A673 (cell line): ENCODE results near the gene ORAI1. TPM values are rescaled to one million over a fixed set of nuclear protein-coding genes. Genes with fewer than 3 reads are reported as not detected.

Source experiments
- BruUV-seq: library from RNA; stranded (reverse); fragments of 400-500 nt; replicated peaks from 2 replicates; lab custom pipeline; 2021; lab: Mats Ljungman, UMichigan
- CTCF ChIA-PET: fragments of 300-600 bp; sonication (Branson Sonifier 250); formaldehyde crosslinking; loops from one replicate; lab custom pipeline; 2022; ENCODE audit warnings: antibody characterized with exemption; lab: Charles Lee
- POLR2A ChIA-PET: fragments of 300-600 bp; sonication (Branson Sonifier 250); formaldehyde crosslinking; loops from one replicate; lab custom pipeline; 2022; ENCODE audit warnings: antibody characterized with exemption; ENCODE audit not compliant: low non-redundant PET; lab: Charles Lee
- DNase-seq: peaks from one replicate; pipeline ENCODE4 v3.0.0-alpha.2; 2015; ENCODE audit warnings: low spot score
- H3K27ac ChIP-seq: fragments of 200-600 bp; sonication (generic); 2 replicates; pipeline ENCODE4 v1.5.1; 2016; ENCODE audit warnings: mixed run types, low read depth, mild to moderate bottlenecking, mixed read lengths, antibody characterized with exemption, low read length; ENCODE audit not compliant: poor library complexity, severe bottlenecking
- H3K27me3 ChIP-seq: fragments of 200-600 bp; sonication (generic); replicated peaks from 2 replicates; pipeline ENCODE4 v1.6.1; 2017; ENCODE audit warnings: mixed run types, low read depth, mild to moderate bottlenecking, mixed read lengths, antibody characterized with exemption, low read length; ENCODE audit not compliant: insufficient read depth, poor library complexity
- H3K36me3 ChIP-seq: fragments of 200-600 bp; sonication (generic); 2 replicates; pipeline ENCODE4 v1.6.1; 2016; ENCODE audit warnings: mixed run types, mild to moderate bottlenecking, mixed read lengths, antibody characterized with exemption, low read length; ENCODE audit not compliant: insufficient read depth, poor library complexity, severe bottlenecking
- H3K4me1 ChIP-seq: fragments of 200-600 bp; sonication (generic); 2 replicates; pipeline ENCODE4 v1.6.1; 2017; ENCODE audit warnings: mixed run types, mild to moderate bottlenecking, mixed read lengths, antibody characterized with exemption, low read length; ENCODE audit not compliant: insufficient read depth, poor library complexity, severe bottlenecking
- H3K4me3 ChIP-seq: fragments of 200-600 bp; sonication (generic); 2 replicates; pipeline ENCODE4 v1.5.1; 2016; ENCODE audit warnings: low read depth, mixed run types, mild to moderate bottlenecking, mixed read lengths, low read length; ENCODE audit not compliant: poor library complexity, severe bottlenecking
- H3K9me3 ChIP-seq: fragments of 200-600 bp; sonication (generic); 2 replicates; pipeline ENCODE4 v1.6.1; 2016; ENCODE audit warnings: mixed run types, low read depth, mild to moderate bottlenecking, mixed read lengths, antibody characterized with exemption, low read length; ENCODE audit not compliant: poor library complexity, severe bottlenecking
- EZH2 ChIP-seq: fragments of 200-600 bp; sonication (generic); IDR thresholded peaks from 2 replicates; pipeline ENCODE4 v1.6.1; 2017; ENCODE audit warnings: borderline replicate concordance, low read depth, mild to moderate bottlenecking, mixed read lengths, antibody characterized with exemption, low read length; ENCODE audit not compliant: poor library complexity, severe bottlenecking
- intact Hi-C: fragments of 100-400 bp; cut with micrococcal nuclease; formaldehyde crosslinking; loops from one replicate; pipeline ENCODE4 v1.10.0; 2022; ENCODE audit not compliant: unreplicated experiment
- total RNA-seq: library from RNA; stranded (reverse); gene quantifications from 2 replicates; pipeline ENCODE4 v1.2.3, GENCODE V29; 2021
- TF ChIP-seq, protein P1 (sequence below): fragments of 300-800, 200-600 bp; sonication (generic); conservative IDR thresholded peaks from 2 replicates; pipeline ENCODE4 v1.5.1; 2017; ENCODE audit warnings: low read depth, mild to moderate bottlenecking, antibody characterized with exemption, low read length, moderate library complexity, mixed read lengths

Gene ORAI1
- total RNA-seq, 1 experiment from 2014 or later: 28.2 TPM

GRCh38 chr12:121641343-121641630 lies 15.0 kb downstream of the ORAI1 start:
- intact Hi-C loops: no loop called here
- TSS peak; percentile 34 for BruUV-seq
- no peaks in the 10 kb centered on the region for H3K9me3 ChIP-seq
- H3K27ac ChIP-seq: no peak overlapping the region
- DNase-seq: no peak
- no peaks in the 10 kb centered on the region for H3K4me1 ChIP-seq
- H3K4me3 ChIP-seq: no peak overlapping the region
- no peaks in the 10 kb centered on the region for H3K36me3 ChIP-seq
- H3K27me3 ChIP-seq: no peaks in the 10 kb centered on the region
- ChIA-PET CTCF (no interaction called here), POLR2A (no interaction called here)
- no peak for TF ChIP-seq EZH2
- TF ChIP-seq, protein P1, sequence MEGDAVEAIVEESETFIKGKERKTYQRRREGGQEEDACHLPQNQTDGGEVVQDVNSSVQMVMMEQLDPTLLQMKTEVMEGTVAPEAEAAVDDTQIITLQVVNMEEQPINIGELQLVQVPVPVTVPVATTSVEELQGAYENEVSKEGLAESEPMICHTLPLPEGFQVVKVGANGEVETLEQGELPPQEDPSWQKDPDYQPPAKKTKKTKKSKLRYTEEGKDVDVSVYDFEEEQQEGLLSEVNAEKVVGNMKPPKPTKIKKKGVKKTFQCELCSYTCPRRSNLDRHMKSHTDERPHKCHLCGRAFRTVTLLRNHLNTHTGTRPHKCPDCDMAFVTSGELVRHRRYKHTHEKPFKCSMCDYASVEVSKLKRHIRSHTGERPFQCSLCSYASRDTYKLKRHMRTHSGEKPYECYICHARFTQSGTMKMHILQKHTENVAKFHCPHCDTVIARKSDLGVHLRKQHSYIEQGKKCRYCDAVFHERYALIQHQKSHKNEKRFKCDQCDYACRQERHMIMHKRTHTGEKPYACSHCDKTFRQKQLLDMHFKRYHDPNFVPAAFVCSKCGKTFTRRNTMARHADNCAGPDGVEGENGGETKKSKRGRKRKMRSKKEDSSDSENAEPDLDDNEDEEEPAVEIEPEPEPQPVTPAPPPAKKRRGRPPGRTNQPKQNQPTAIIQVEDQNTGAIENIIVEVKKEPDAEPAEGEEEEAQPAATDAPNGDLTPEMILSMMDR: no peak

GRCh38 chr12:121648458-121649028 lies 22.2 kb downstream of the ORAI1 start:
- CTCF ChIA-PET: interaction anchor here (0.6 kb wide), 1 partner anchor 23 kb away, joined by 3 read pairs; no protein-coding TSS in a partner anchor
- TF ChIP-seq, protein P1: no peak
- TF ChIP-seq EZH2: no peak
- H3K9me3 ChIP-seq: no peaks in the 10 kb centered on the region
- POLR2A ChIA-PET: no interaction called here
- DNase-seq: no peak
- no peak overlapping the region for H3K4me3 ChIP-seq
- no peaks in the 10 kb centered on the region for H3K4me1 ChIP-seq
- no peak overlapping the region for H3K27ac ChIP-seq
- intact Hi-C loops: no loop called here
- H3K36me3 ChIP-seq: no peaks in the 10 kb centered on the region
- H3K27me3 ChIP-seq: no peaks in the 10 kb centered on the region
- no TSS peak for BruUV-seq

GRCh38 chr12:121649322-121649721 lies 23.0 kb downstream of the ORAI1 start:
- H3K36me3 ChIP-seq: no peaks in the 10 kb centered on the region
- POLR2A ChIA-PET: no interaction called here
- no peak for TF ChIP-seq EZH2
- TF ChIP-seq, protein P1: no peak
- no peaks in the 10 kb centered on the region for H3K9me3 ChIP-seq
- H3K4me1 ChIP-seq: no peaks in the 10 kb centered on the region
- H3K27ac ChIP-seq: no peak overlapping the region
- no peak for DNase-seq
- intact Hi-C loops: no loop called here
- no TSS peak for BruUV-seq
- no peaks in the 10 kb centered on the region for H3K27me3 ChIP-seq
- H3K4me3 ChIP-seq: no peak overlapping the region
- CTCF ChIA-PET: no interaction called here
